Measurements from ENCODE around the gene OR5B3.
"Not testable (repeated sequence)": the region's sequence is repeated elsewhere in the genome, so short reads cannot be mapped to it uniquely, and the experiment has no call there.

OR5B3 gene

GRCh38 chr11:58406774-58407173 is at the start of gene OR5B3:
TSS of gene OR5B3 (minus strand) at chr11:58406874. CDS start at chr11:58403409, 3,465 bp downstream.
- no peak for DNase-seq

- no peak for DNase-seq
Measured at GRCh38 chr11:58451585-58451984, 44.9 kb upstream of the OR5B3 start.

- DNase-seq: no peak
Measured at GRCh38 chr11:58446294-58446693, 39.6 kb upstream of the OR5B3 start.

- no peak for DNase-seq
Measured at GRCh38 chr11:58444300-58444699, 37.6 kb upstream of the OR5B3 start.

GRCh38 chr11:58442136-58442535 is 35.5 kb upstream of the OR5B3 start, which contains the start of gene OR5B12:
TSS of gene OR5B12 (minus strand) at chr11:58442236. CDS start at chr11:58440151, 2,085 bp downstream.
- no peak for DNase-seq

GRCh38 chr11:58438486-58438885 is 31.8 kb upstream of the OR5B3 start:
- DNase-seq: no peak

DNA sequence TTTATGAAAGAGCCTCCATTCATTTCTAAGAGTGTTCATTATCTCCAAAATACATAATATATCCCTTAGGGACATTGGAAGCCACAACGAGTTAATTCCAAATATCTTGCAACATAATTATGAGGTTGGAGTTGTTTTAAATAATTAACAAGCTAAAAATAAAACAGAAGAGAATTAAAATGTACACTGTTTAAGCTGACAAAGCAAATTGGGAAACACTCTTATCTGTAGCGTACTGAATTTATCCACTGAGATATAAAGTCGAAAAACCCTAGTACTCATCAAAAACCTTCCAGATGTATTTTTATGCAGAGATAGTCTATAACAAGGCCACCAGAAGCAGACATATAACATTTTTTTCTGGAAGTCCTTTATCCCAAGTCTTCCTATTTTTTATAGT is 27.5 kb upstream of the OR5B3 start:
- DNase-seq: no peak

- no peak for DNase-seq
Measured at GRCh38 chr11:58433638-58434203, 27.0 kb upstream of the OR5B3 start.

DNA sequence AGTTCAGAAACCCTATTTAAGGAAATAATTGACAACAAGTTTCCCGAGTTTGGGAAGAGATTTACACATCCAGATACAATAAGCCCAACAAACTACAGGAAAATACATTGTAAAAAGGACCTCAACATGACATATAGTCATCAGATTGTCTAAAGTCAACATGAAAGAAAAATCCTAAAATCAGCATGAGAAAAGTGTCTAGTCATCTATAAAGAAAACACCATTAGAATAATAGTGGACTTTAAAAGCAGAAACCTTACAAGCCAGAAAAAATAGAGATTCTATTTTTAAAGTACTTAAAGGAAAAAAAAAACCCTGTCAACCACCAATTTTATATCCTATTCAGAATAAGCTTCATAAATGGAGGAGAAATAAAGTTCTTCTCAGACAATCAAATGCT is 22.6 kb upstream of the OR5B3 start:
- DNase-seq: no peak

GRCh38 chr11:58428021-58428420 is 21.3 kb upstream of the OR5B3 start, which contains the start of gene OR5B2:
TSS of gene OR5B2 (minus strand) at chr11:58428121. CDS start at chr11:58423261, 4,860 bp downstream.
- no peak for DNase-seq

DNA sequence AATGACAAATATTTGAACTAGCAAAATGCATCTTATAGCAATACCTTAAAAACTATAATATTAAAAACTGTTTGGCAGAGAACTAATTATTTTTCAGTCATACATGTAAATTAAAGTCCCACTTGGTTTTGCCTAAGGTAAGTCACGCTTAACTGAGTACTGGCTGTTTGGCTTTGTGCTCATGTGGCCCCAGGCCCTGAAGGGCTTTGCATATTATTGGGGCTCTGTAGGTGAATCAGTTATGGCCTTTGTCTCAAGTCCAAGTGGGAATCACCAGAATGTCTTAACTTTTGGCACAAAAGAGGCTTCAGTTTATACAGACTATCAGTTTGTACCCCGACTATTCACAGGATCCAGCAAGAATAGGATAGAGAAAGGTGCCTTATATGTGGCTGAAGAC is 7.1 kb downstream of the OR5B3 start:
- not testable (repeated sequence) for DNase-seq

GRCh38 chr11:58395581-58395980 is 11.1 kb downstream of the OR5B3 start:
- no peak for DNase-seq

GRCh38 chr11:58394195-58394594 is 12.5 kb downstream of the OR5B3 start:
- DNase-seq: no peak

- DNase-seq: no peak
Measured at GRCh38 chr11:58392746-58393145, 13.9 kb downstream of the OR5B3 start.

DNA sequence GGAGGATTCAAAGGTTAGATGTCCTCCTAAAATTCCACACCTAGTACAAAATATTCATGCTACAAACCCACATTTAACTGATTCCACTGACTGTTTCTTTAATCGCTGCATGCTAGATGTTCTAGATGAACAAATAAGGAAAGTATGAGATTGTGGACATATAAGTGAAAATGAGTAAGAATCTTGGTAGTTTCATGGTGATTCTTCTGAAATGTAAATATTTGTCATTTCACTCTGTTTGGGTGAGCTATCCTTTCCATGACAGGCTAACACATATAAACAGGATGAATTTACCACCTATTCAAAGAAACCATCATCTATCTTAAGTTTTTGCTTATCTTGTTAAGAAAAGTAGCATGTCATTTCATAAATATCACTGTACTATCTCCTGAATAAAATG is 14.8 kb downstream of the OR5B3 start:
- no peak for DNase-seq

DNA sequence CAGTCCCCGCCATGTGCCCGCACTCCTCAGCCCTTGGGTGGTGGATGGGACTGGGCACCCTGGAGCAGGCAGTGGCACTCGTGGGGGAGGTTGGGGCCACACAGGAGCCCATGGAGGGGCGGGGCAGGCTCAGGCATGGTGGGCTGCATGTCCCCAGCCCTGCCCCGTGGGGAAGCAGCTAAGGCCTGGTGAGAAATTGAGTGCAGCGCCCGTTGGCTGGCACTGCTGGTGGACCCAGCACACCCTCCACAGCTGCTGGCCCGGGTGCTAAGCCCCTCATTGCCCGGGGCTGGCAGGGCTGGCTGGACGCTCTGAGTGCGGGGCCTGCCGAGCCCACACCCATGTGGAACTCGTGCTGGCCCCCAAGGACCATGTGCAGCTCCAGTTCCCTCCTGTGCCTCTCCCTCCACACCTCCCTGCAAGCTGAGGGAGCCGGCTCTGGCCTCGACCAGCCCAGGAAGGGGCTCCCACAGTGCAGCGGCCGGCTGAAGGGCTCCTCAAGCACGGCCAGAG is 16.1 kb downstream of the OR5B3 start:
- no peak for DNase-seq

DNA sequence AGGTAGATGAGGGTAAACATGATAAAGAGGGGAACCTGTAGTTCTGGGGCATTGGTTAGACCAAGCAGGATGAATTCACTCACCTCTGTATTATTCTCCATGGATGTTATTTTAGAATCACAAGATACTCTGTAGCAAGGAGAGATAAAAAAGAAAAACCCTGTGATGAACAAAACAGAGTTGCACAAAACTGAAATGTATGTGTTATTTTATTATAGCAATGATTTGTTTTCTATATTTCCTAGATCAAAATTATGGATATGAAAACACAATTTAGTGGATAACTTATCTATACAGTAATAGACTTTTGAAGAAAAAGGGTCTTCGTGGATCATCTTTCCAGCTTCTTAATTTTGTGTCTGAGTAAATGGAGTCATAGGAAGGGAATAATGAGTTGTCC is 47.7 kb downstream of the OR5B3 start, which contains the start of gene OR5B17:
OR5B17 (minus strand) TSS at position 101 of the 400 bp plus-strand sequence; CDS start at position 101, 0 bp downstream.
- no peak for DNase-seq

GRCh38 chr11:58354727-58355126 is 51.9 kb downstream of the OR5B3 start:
- DNase-seq: no peak

Data from amniotic stem cell (primary cell).